ENCODE data around the gene DENND1B. TPM values are rescaled to one million over a fixed set of nuclear protein-coding genes. Genes with fewer than 3 reads are reported as not detected.

Gene DENND1B
- total and polyA plus RNA-seq, 9 of the 15 experiments (the other 6 are each of a cell fraction or from before 2014, with no cell fraction given) = 2.1 to 12.1 (median 7.5) TPM

- TF ChIP-seq HDAC3 (IDR thresholded peaks at IDR 0.05; ENCODE audit: borderline replicate concordance, partially characterized antibody) (no peak), CREB3L1 (IDR thresholded peaks at IDR 0.05; ENCODE audit: borderline replicate concordance, low read depth) (no peak), PCBP1 (IDR thresholded peaks at IDR 0.05; ENCODE audit: low read depth, low read length, poor library complexity, severe bottlenecking) (no peak), GATAD2A (IDR thresholded peaks at IDR 0.05) (no peak), ETS2 (tag; IDR thresholded peaks at IDR 0.05; ENCODE audit: borderline replicate concordance, poor library complexity, severe bottlenecking) (no peak), NBN (IDR thresholded peaks at IDR 0.05; ENCODE audit: low read depth) (no peak), ESRRB (CRISPR knock-in tag; IDR thresholded peaks at IDR 0.05; ENCODE audit: borderline replicate concordance) (no peak), DIDO1 (tag; IDR thresholded peaks at IDR 0.05; ENCODE audit: low read depth) (no peak), MEIS2 (IDR thresholded peaks at IDR 0.05; ENCODE audit: partially characterized antibody) (no peak), RBFOX2 (IDR thresholded peaks at IDR 0.05; ENCODE audit: low read depth, low read length) (no peak)
Measured at GRCh38 chr1:197806718-197807117, 31.4 kb upstream of the DENND1B start (continued).

- in situ Hi-C loops (cut with MboI) = no loop called here
- FAIRE-seq (no peak), ATAC-seq (no peak), DNase-seq (ENCODE audit: extremely low read depth in 1 of 4, low spot score in 3 of 4) (no peak)
- no peaks in the 10 kb centered on the region for H4K20me1 ChIP-seq (replicated peaks; ENCODE audit: control insufficient read depth, insufficient read depth, low read length)
- no peak overlapping the region for H2AFZ ChIP-seq (ENCODE audit: low read depth, low read length)
- no peak overlapping the region for H3K27ac ChIP-seq (ENCODE audit: extremely low read depth, low read depth, low read length)
- POLR2A ChIA-PET = no interaction called here
- CTCF ChIA-PET (ENCODE audit: low intra/inter-chr PET ratio) = no interaction called here
- H3K9me3 ChIP-seq (replicated peaks; ENCODE audit: control insufficient read depth, insufficient read depth, low read depth, low read length) = peaks cover 6% of the 10 kb centered on the region
- H3K9ac ChIP-seq (ENCODE audit: insufficient read depth in 1 of 2, low read depth in 2 of 2, low read length in 2 of 2) = no peak overlapping the region
- no peaks in the 10 kb centered on the region for H3K4me1 ChIP-seq (replicated peaks in 1 of 2; ENCODE audit: control insufficient read depth in 2 of 2, insufficient read depth in 2 of 2, low read length in 2 of 2)
- no TSS peak for BruUV-seq (replicated peaks)
- no peak overlapping the region for H3K4me2 ChIP-seq (ENCODE audit: insufficient read depth, low read length)
- no peaks in the 10 kb centered on the region; a peak in 1 of 5 replicates for H3K27me3 ChIP-seq (ENCODE audit: control insufficient read depth in 2 of 2, insufficient read depth in 2 of 2, low read length in 2 of 2)
- no peak overlapping the region for H3K4me3 ChIP-seq
- TF ChIP-seq CBX5 (IDR thresholded peaks at IDR 0.05; ENCODE audit: borderline replicate concordance, low read depth) (0 out of 2 replicates have a peak, but pooled peaks have one; percentile 1), HIVEP1 (CRISPR knock-in tag; IDR thresholded peaks at IDR 0.05) (no peak), MCM5 (IDR thresholded peaks at IDR 0.05; ENCODE audit: low read depth) (no peak), MCM3 (IDR thresholded peaks at IDR 0.05) (no peak), ELK1 (CRISPR knock-in tag; IDR thresholded peaks at IDR 0.05) (no peak), USF1 (CRISPR knock-in tag; IDR thresholded peaks at IDR 0.05) (0 out of 2 replicates have a peak, but pooled peaks have one; percentile 1), CXXC5 (CRISPR knock-in tag; IDR thresholded peaks at IDR 0.05) (no peak), FOXM1 (IDR thresholded peaks at IDR 0.05; ENCODE audit: low read depth) (no peak), FOXM1 (CRISPR knock-in tag; IDR thresholded peaks at IDR 0.05; ENCODE audit: low read depth) (no peak)
- no peaks in the 10 kb centered on the region for H3K79me2 ChIP-seq (ENCODE audit: control insufficient read depth, insufficient read depth, low read length)
- intact Hi-C loops (cut with micrococcal nuclease) = no loop called here
- 30% methylated on average over 4 of the region's 4 CpGs for WGBS (ENCODE audit: insufficient coverage, low coverage, missing lambda C conversion rate)
- H3K36me3 ChIP-seq (ENCODE audit: control insufficient read depth, insufficient read depth, low read length) = no peaks in the 10 kb centered on the region
- no peaks in the 10 kb centered on the region for H3K9me1 ChIP-seq (ENCODE audit: control insufficient read depth, insufficient read depth, low read length)
Measured at GRCh38 chr1:197801684-197802083, 26.4 kb upstream of the DENND1B start.
